GM12891 (cell line): ENCODE data around the gene KLHL7.

Source experiments
- POLR2A ChIP-seq: IDR thresholded peaks from 2 replicates; pipeline ENCODE4 v1.6.1; 2011; ENCODE audit warnings: low read depth, low read length, control low read depth
- POLR2AphosphoS5 ChIP-seq: IDR thresholded peaks from 2 replicates; pipeline ENCODE4 v1.6.1; 2011; ENCODE audit warnings: low read depth, low read length, control low read depth
- SPI1 ChIP-seq: IDR thresholded peaks from 2 replicates; pipeline ENCODE4 v1.6.1; 2011; ENCODE audit warnings: low read depth, low read length, control low read depth
- TAF1 ChIP-seq: IDR thresholded peaks from 2 replicates; pipeline ENCODE4 v1.6.1; 2011; ENCODE audit warnings: low read depth, low read length, control low read depth

DNA sequence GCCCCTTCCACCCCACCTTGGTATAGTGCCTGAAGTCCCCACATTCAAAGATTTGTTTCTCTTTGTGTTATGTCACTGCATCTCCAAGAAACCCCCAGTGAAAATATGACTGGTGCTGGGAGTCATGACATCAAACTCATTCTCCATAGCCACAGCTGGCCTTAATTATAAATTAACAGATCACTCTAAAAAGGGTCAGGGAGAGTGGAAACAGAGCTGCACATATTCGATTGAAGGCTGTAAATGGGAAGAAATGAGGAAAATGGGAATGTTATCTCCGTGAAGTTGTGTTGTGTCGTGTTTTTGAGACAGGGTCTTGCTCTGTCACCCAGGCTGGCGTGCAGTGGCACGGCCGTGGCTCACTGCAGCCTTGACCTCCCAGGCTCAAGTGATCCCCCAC is 52.1 kb downstream of the KLHL7 start:
- TF ChIP-seq POLR2A: no peak
- no peak for TF ChIP-seq TAF1
- no peak for TF ChIP-seq POLR2AphosphoS5
- TF ChIP-seq SPI1: no peak
